HCT116 (cell line): ENCODE results near the gene ESD. TPM values are rescaled to one million over a fixed set of nuclear protein-coding genes. Genes with fewer than 3 reads are reported as not detected.
"Not testable (repeated sequence)": the region's sequence is repeated elsewhere in the genome, so short reads cannot be mapped to it uniquely, and the experiment has no call there.

ENCODE experiments used
- ATAC-seq: fragments of 200-7000 bp; cut with Tn5 transposase; 2 replicates; pipeline ENCODE4 v1.9.1; 2020; ENCODE audit warnings: mild to moderate bottlenecking, moderate library complexity
- BruUV-seq: library from RNA; stranded (reverse); fragments of 400-500 nt; replicated peaks from 2 replicates; lab custom pipeline; 2021; lab: Mats Ljungman, UMichigan
- CTCF ChIA-PET: fragments of 300-600 bp; sonication (Branson Sonifier 250); formaldehyde crosslinking; loops from one replicate; lab custom pipeline; 2021; ENCODE audit warnings: antibody characterized with exemption; lab: Charles Lee
- POLR2A ChIA-PET: fragments of 300-600, 350-600 bp; sonication (Branson Sonifier 250); formaldehyde crosslinking; loops from one replicate; lab custom pipeline; 2021; ENCODE audit warnings: antibody characterized with exemption; lab: Charles Lee
- RAD21 ChIA-PET, 2 experiments: fragments of 300-600 bp; sonication (Branson Sonifier 250); formaldehyde crosslinking; loops; one replicate each; lab custom pipeline; 2023; ENCODE audit warnings: low total read pairs in 2 of 2; ENCODE audit not compliant: uncharacterized antibody in 2 of 2, unreplicated experiment in 2 of 2, low non-redundant PET in 1 of 2; lab: Charles Lee
- DNase-seq: peaks from one replicate; pipeline ENCODE4 v3.0.0-alpha.2; 2010; ENCODE audit warnings: low read depth, low spot score
- H2AFZ ChIP-seq: fragments of 200-600 bp; shearing (Covaris generic), sonication (generic); 2 replicates; pipeline ENCODE4 v1.6.1; 2017; ENCODE audit warnings: low read depth, mixed run types, mixed read lengths, antibody characterized with exemption, low read length; ENCODE audit not compliant: poor library complexity, severe bottlenecking
- H3K27ac ChIP-seq: 2 replicates; pipeline ENCODE4 v1.5.1; 2012; ENCODE audit warnings: low read depth, low read length
- H3K27me3 ChIP-seq: fragments of 200-600 bp; sonication (generic); 2 replicates; pipeline ENCODE4 v1.6.1; 2016; ENCODE audit warnings: mixed run types, low read length, mixed read lengths; ENCODE audit not compliant: insufficient read depth
- H3K36me3 ChIP-seq, 2 experiments: fragments of 200-500 bp in 1 of 2; fragments of 200-600 bp in 1 of 2; sonication (Bioruptor generic) in 1 of 2; sonication (generic) in 1 of 2; 2 replicates each; pipeline versions ENCODE4 v1.5.1 to v1.6.1; 2014 to 2016; ENCODE audit warnings: low read length in 2 of 2, inconsistent platforms in 1 of 2, mixed read lengths in 1 of 2, mixed run types in 1 of 2; ENCODE audit not compliant: insufficient read depth in 2 of 2, control insufficient read depth in 1 of 2
- H3K4me1 ChIP-seq, 2 experiments: fragments of 200-600 bp in 1 of 2; sonication (generic) in 1 of 2; 2 replicates each; pipeline versions ENCODE4 v1.5.1 to v1.6.1; 2012 to 2017; ENCODE audit warnings: low read length in 2 of 2, inconsistent platforms in 1 of 2, mild to moderate bottlenecking in 1 of 2, mixed read lengths in 1 of 2, mixed run types in 1 of 2, moderate library complexity in 1 of 2; ENCODE audit not compliant: insufficient read depth in 2 of 2, control insufficient read depth in 1 of 2
- H3K4me2 ChIP-seq: fragments of 200-600 bp; sonication (generic); 2 replicates; pipeline ENCODE4 v1.6.1; 2017; ENCODE audit warnings: mixed run types, low read length, mixed read lengths
- H3K4me3 ChIP-seq, 2 experiments: fragments of 200-600 bp in 1 of 2; sonication (generic) in 1 of 2; replicated peaks in 1 of 2; 2 replicates each; pipeline ENCODE4 v1.5.1; 2011 to 2016; ENCODE audit warnings: low read length in 2 of 2, control low read depth in 1 of 2, low read depth in 1 of 2, mild to moderate bottlenecking in 1 of 2, mixed read lengths in 1 of 2, mixed run types in 1 of 2
- H3K79me2 ChIP-seq: fragments of 200-600 bp; sonication (generic); 2 replicates; pipeline ENCODE4 v1.6.1; 2017; ENCODE audit warnings: mild to moderate bottlenecking, mixed run types, low read length, moderate library complexity, mixed read lengths; ENCODE audit not compliant: insufficient read depth
- H3K9ac ChIP-seq: fragments of 200-600 bp; sonication (generic); 2 replicates; pipeline ENCODE4 v1.6.1; 2016; ENCODE audit warnings: low read length, mixed read lengths
- H3K9me2 ChIP-seq: fragments of 200-600 bp; sonication (generic), shearing (Covaris generic); 2 replicates; pipeline ENCODE4 v1.6.1; 2017; ENCODE audit warnings: mixed run types, mild to moderate bottlenecking, moderate library complexity; ENCODE audit not compliant: insufficient read depth
- H3K9me3 ChIP-seq, 2 experiments: fragments of 200-500 bp in 1 of 2; fragments of 200-600 bp in 1 of 2; sonication (Bioruptor generic) in 1 of 2; sonication (generic) in 1 of 2; 2 replicates each; pipeline ENCODE4 v1.6.1; 2014 to 2017; ENCODE audit warnings: low read length in 2 of 2, mixed read lengths in 2 of 2, inconsistent platforms in 1 of 2, low read depth in 1 of 2, mild to moderate bottlenecking in 1 of 2, mixed run types in 1 of 2, moderate library complexity in 1 of 2; ENCODE audit not compliant: control insufficient read depth in 1 of 2, insufficient read depth in 1 of 2
- H4K20me1 ChIP-seq: fragments of 200-600 bp; sonication (generic), shearing (Covaris generic); 2 replicates; pipeline ENCODE4 v1.6.1; 2017; ENCODE audit warnings: mixed run types, mild to moderate bottlenecking, moderate library complexity; ENCODE audit not compliant: insufficient read depth
- CBX3 ChIP-seq: IDR thresholded peaks from 2 replicates; pipeline ENCODE4 v1.6.1; 2012; ENCODE audit warnings: low read depth
- CTCF ChIP-seq, 3 experiments: fragments of 200-600 bp in 1 of 3; sonication (generic) in 1 of 3; IDR thresholded peaks in 2 of 3; conservative IDR thresholded peaks in 1 of 3; 2 replicates each; pipeline ENCODE4 v1.5.1; 2012 to 2017; ENCODE audit warnings: low read depth in 2 of 3, low read length in 2 of 3, antibody characterized with exemption in 1 of 3, borderline replicate concordance in 1 of 3, control low read depth in 1 of 3, mild to moderate bottlenecking in 1 of 3, mixed read lengths in 1 of 3, mixed run types in 1 of 3, moderate library complexity in 1 of 3; ENCODE audit not compliant: insufficient read depth in 1 of 3
- EGR1 ChIP-seq: IDR thresholded peaks from 2 replicates; pipeline ENCODE4 v1.6.1; 2012; ENCODE audit warnings: low read depth
- EZH2 ChIP-seq: fragments of 200-600 bp; sonication (generic); IDR thresholded peaks from 2 replicates; pipeline ENCODE4 v1.6.1; 2017; ENCODE audit warnings: antibody characterized with exemption, mixed run types
- FOSL1 ChIP-seq: IDR thresholded peaks from 2 replicates; pipeline ENCODE4 v1.6.1; 2012; ENCODE audit warnings: low read depth
- JUND ChIP-seq: IDR thresholded peaks from 2 replicates; pipeline ENCODE4 v1.6.1; 2012
- POLR2A ChIP-seq: IDR thresholded peaks from 2 replicates; pipeline ENCODE4 v1.7.0; 2011; ENCODE audit warnings: borderline replicate concordance; ENCODE audit not compliant: insufficient read depth, insufficient read length; ENCODE audit errors: extremely low read depth
- RAD21 ChIP-seq: IDR thresholded peaks from 2 replicates; pipeline ENCODE4 v1.6.1; 2012; ENCODE audit warnings: low read depth, mild to moderate bottlenecking
- SIN3A ChIP-seq: IDR thresholded peaks from 2 replicates; pipeline ENCODE4 v1.6.1; 2012; ENCODE audit warnings: low read depth
- SP1 ChIP-seq: IDR thresholded peaks from 2 replicates; pipeline ENCODE4 v1.6.1; 2012; ENCODE audit warnings: low read depth
- SRF ChIP-seq: IDR thresholded peaks from 2 replicates; pipeline ENCODE4 v1.6.1; 2012; ENCODE audit warnings: low read depth
- YY1 ChIP-seq: IDR thresholded peaks from 2 replicates; pipeline ENCODE4 v1.6.1; 2011; ENCODE audit warnings: low read length, low read depth, moderate library complexity, mild to moderate bottlenecking; ENCODE audit not compliant: insufficient replicate concordance; ENCODE audit errors: extremely low read depth
- ZFX ChIP-seq: fragments of 450-650 bp; IDR thresholded peaks from 2 replicates; pipeline ENCODE4 v1.6.1; 2017
- ZNF274 ChIP-seq: fragments of 200-500 bp; sonication (Bioruptor generic); IDR thresholded peaks from 2 replicates; pipeline ENCODE4 v1.6.1; 2014; ENCODE audit warnings: mild to moderate bottlenecking, low read depth, low read length, inconsistent platforms
- intact Hi-C: fragments of 100-400 bp; cut with micrococcal nuclease; formaldehyde crosslinking; loops from 2 replicates; pipeline ENCODE4 v1.10.0; 2022
- total RNA-seq: library from RNA; stranded (reverse); gene quantifications from one replicate; pipeline ENCODE4 v1.2.1, GENCODE V29; 2021; ENCODE audit not compliant: unreplicated experiment
- TF ChIP-seq, protein P1 (sequence below): IDR thresholded peaks from 2 replicates; pipeline ENCODE4 v1.6.1; 2011; ENCODE audit warnings: mild to moderate bottlenecking, low read length, moderate library complexity; ENCODE audit not compliant: insufficient replicate concordance; ENCODE audit errors: extremely low read depth
- TF ChIP-seq, protein P2 (sequence below): IDR thresholded peaks from 2 replicates; pipeline ENCODE4 v1.6.1; 2012
- TF ChIP-seq, protein P3 (sequence below): IDR thresholded peaks from 2 replicates; pipeline ENCODE4 v1.6.1; 2012

Gene ESD
- total RNA-seq, 1 experiment from 2014 or later = 111 TPM

- TF ChIP-seq CTCF (IDR thresholded peaks at IDR 0.05 in 2 of 3, conservative IDR thresholded peaks at IDR 0.05 in 1 of 3; ENCODE audit: borderline replicate concordance in 1 of 3, insufficient read depth in 1 of 3, low read depth in 2 of 3, low read length in 2 of 3) (no peak), ZFX (no peak), YY1 (no peak), EGR1 (no peak)
Observed at GRCh38 chr13:46756977-46757376, 40.0 kb downstream of the ESD start (continued).

DNA sequence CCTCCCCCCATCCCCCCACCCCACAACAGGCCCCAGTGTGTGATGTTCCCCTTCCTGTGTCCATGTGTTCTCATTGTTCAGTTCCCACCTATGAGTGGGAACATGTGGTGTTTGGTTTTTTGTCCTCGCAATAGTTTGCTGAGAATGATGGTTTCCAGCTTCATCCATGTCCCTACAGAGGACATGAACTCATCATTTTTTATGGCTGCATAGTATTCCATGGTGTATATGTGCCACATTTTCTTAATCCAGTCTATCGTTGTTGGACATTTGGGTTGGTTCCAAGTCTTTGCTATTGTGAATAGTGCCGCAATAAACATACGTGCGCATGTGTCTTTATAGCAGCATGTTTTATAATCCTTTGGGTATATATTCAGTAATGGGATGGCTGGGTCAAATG lies 41.5 kb downstream of the ESD start:
- not testable (repeated sequence) for H4K20me1 ChIP-seq, BruUV-seq

DNA sequence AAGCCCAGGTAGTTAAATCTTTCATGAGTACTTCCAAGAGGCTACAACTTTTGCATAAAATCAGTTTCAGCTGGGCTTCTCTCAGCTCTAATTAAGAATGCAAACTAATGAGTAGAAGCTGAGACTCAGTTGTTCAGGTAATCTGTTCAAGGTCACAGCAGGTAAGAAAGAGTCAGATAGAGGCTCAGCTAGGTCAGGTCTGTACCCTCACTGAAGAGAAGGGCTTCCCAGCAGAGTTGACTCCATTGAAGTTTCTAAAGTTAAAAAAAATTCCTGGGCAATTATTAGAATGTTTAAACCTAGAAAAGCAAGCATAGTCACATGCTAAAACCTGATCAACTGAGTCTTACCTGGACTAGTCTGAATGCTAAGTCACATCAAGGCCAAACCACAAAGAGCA lies 42.1 kb downstream of the ESD start:
- ChIA-PET CTCF (no interaction called here), POLR2A (no interaction called here), RAD21 (no interaction called here)
- intact Hi-C loops = no loop called here
- H3K4me3 ChIP-seq = no peak overlapping the region
- peaks cover 4 to 5% of the 10 kb centered on the region in 2 experiments; a peak in 2 of 4 replicates for H3K36me3 ChIP-seq
- ATAC-seq (no peak), DNase-seq (no peak)
- H3K9me2 ChIP-seq = no peaks in the 10 kb centered on the region
- no peak overlapping the region for H3K9ac ChIP-seq
- H3K79me2 ChIP-seq = no peaks in the 10 kb centered on the region
- no peaks in the 10 kb centered on the region for H3K9me3 ChIP-seq
- H3K27ac ChIP-seq = no peak overlapping the region
- H2AFZ ChIP-seq = no peak overlapping the region
- no peaks in the 10 kb centered on the region for H3K4me1 ChIP-seq
- H3K27me3 ChIP-seq = peaks cover 6% of the 10 kb centered on the region; the same call in 1 of the 2 replicates
- BruUV-seq = no TSS peak
- no peak overlapping the region for H3K4me2 ChIP-seq
- H4K20me1 ChIP-seq = no peaks in the 10 kb centered on the region
- TF ChIP-seq EZH2 (no peak), ZNF274 (no peak), JUND (no peak), SRF (no peak), ZFX (no peak), POLR2A (no peak), SP1 (no peak), FOSL1 (no peak), CBX3 (no peak), SIN3A (no peak), EGR1 (no peak), RAD21 (no peak)
- TF ChIP-seq, protein P1, sequence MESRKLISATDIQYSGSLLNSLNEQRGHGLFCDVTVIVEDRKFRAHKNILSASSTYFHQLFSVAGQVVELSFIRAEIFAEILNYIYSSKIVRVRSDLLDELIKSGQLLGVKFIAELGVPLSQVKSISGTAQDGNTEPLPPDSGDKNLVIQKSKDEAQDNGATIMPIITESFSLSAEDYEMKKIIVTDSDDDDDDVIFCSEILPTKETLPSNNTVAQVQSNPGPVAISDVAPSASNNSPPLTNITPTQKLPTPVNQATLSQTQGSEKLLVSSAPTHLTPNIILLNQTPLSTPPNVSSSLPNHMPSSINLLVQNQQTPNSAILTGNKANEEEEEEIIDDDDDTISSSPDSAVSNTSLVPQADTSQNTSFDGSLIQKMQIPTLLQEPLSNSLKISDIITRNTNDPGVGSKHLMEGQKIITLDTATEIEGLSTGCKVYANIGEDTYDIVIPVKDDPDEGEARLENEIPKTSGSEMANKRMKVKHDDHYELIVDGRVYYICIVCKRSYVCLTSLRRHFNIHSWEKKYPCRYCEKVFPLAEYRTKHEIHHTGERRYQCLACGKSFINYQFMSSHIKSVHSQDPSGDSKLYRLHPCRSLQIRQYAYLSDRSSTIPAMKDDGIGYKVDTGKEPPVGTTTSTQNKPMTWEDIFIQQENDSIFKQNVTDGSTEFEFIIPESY = no peak
- TF ChIP-seq, protein P2, sequence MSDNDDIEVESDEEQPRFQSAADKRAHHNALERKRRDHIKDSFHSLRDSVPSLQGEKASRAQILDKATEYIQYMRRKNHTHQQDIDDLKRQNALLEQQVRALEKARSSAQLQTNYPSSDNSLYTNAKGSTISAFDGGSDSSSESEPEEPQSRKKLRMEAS = no peak
- TF ChIP-seq, protein P3, sequence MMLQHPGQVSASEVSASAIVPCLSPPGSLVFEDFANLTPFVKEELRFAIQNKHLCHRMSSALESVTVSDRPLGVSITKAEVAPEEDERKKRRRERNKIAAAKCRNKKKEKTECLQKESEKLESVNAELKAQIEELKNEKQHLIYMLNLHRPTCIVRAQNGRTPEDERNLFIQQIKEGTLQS = no peak

More for the DNA sequence above, 41.5 kb downstream of the ESD start:
- H3K4me2 ChIP-seq, H2AFZ ChIP-seq, DNase-seq, ATAC-seq, RAD21 ChIA-PET, H3K4me1 ChIP-seq, POLR2A ChIA-PET, H3K79me2 ChIP-seq, H3K27me3 ChIP-seq, H3K36me3 ChIP-seq, H3K9ac ChIP-seq, intact Hi-C loops, H3K27ac ChIP-seq, H3K9me2 ChIP-seq, H3K4me3 ChIP-seq, H3K9me3 ChIP-seq, CTCF ChIA-PET: not testable (repeated sequence)
